ENCODE results near the gene FFAR2. TPM values are rescaled to one million over a fixed set of nuclear protein-coding genes. Genes with fewer than 3 reads are reported as not detected.
"Not testable (repeated sequence)": the region's sequence is repeated elsewhere in the genome, so short reads cannot be mapped to it uniquely, and the experiment has no call there.

The FFAR2 gene
- total and polyA plus RNA-seq, 2 donors from 2014 or later = 0.22 TPM; not detected in 1

- Histone ChIP-seq H3K9me3 (ENCODE audit: control insufficient read depth in 2 of 3, insufficient read depth in 1 of 3, low read length in 3 of 3) (no peaks in the 10 kb centered on the region), H3K27ac (ENCODE audit: low read depth in 2 of 2, low read length in 2 of 2) (no peak overlapping the region), H3K9ac (ENCODE audit: low read length in 3 of 3) (no peak overlapping the region), H3K36me3 (ENCODE audit: control insufficient read depth in 2 of 3, insufficient read depth in 3 of 3, low read length in 3 of 3) (no peaks in the 10 kb centered on the region), H3K4me1 (ENCODE audit: control insufficient read depth in 2 of 3, insufficient read depth in 2 of 3, low read depth in 1 of 3, low read length in 3 of 3) (no peaks in the 10 kb centered on the region), H3K4me3 (ENCODE audit: low read length in 3 of 3) (no peak overlapping the region), H3K27me3 (ENCODE audit: control insufficient read depth, insufficient read depth, low read length) (no peaks in the 10 kb centered on the region)
- TF ChIP-seq CTCF (IDR thresholded peaks at IDR 0.05; ENCODE audit: borderline replicate concordance, extremely low read depth, insufficient read depth) = no peak
- DNase-seq (no peak), FAIRE-seq (no peak)
- intact Hi-C loops (cut with DNase I) = no loop called here
Observed at GRCh38 chr19:35399948-35400772, 47.9 kb upstream of the FFAR2 start.

- Histone ChIP-seq H3K4me3 (ENCODE audit: low read length in 3 of 3) (no peak overlapping the region), H3K9me3 (ENCODE audit: control insufficient read depth in 2 of 3, insufficient read depth in 1 of 3, low read length in 3 of 3) (no peaks in the 10 kb centered on the region), H3K27me3 (ENCODE audit: control insufficient read depth, insufficient read depth, low read length) (no peaks in the 10 kb centered on the region), H3K4me1 (ENCODE audit: control insufficient read depth in 2 of 3, insufficient read depth in 2 of 3, low read depth in 1 of 3, low read length in 3 of 3) (no peaks in the 10 kb centered on the region), H3K36me3 (ENCODE audit: control insufficient read depth in 2 of 3, insufficient read depth in 3 of 3, low read length in 3 of 3) (no peaks in the 10 kb centered on the region), H3K9ac (ENCODE audit: low read length in 3 of 3) (no peak overlapping the region), H3K27ac (ENCODE audit: low read depth in 2 of 2, low read length in 2 of 2) (no peak overlapping the region)
- TF ChIP-seq CTCF (IDR thresholded peaks at IDR 0.05; ENCODE audit: borderline replicate concordance, extremely low read depth, insufficient read depth) = no peak
- FAIRE-seq (no peak), DNase-seq (no peak)
- intact Hi-C loops (cut with DNase I) = no loop called here
Observed at GRCh38 chr19:35400773-35401100, 47.3 kb upstream of the FFAR2 start.

- H3K4me3 ChIP-seq (ENCODE audit: low read length in 3 of 3); intact Hi-C loops (cut with DNase I); H3K27me3 ChIP-seq (ENCODE audit: control insufficient read depth, insufficient read depth, low read length); H3K36me3 ChIP-seq (ENCODE audit: control insufficient read depth in 2 of 3, insufficient read depth in 3 of 3, low read length in 3 of 3); H3K9ac ChIP-seq (ENCODE audit: low read length in 3 of 3); H3K9me3 ChIP-seq (ENCODE audit: control insufficient read depth in 2 of 3, insufficient read depth in 1 of 3, low read length in 3 of 3); H3K4me1 ChIP-seq (ENCODE audit: control insufficient read depth in 2 of 3, insufficient read depth in 2 of 3, low read depth in 1 of 3, low read length in 3 of 3); DNase-seq; H3K27ac ChIP-seq (ENCODE audit: low read depth in 2 of 2, low read length in 2 of 2); FAIRE-seq: not testable (repeated sequence)
Observed at GRCh38 chr19:35401416-35401815, 46.6 kb upstream of the FFAR2 start.

- Histone ChIP-seq H3K27me3 (ENCODE audit: control insufficient read depth, insufficient read depth, low read length) (no peaks in the 10 kb centered on the region), H3K4me3 (ENCODE audit: low read length in 3 of 3) (no peak overlapping the region), H3K9ac (ENCODE audit: low read length in 3 of 3) (no peak overlapping the region), H3K9me3 (ENCODE audit: control insufficient read depth in 2 of 3, insufficient read depth in 1 of 3, low read length in 3 of 3) (no peaks in the 10 kb centered on the region), H3K36me3 (ENCODE audit: control insufficient read depth in 2 of 3, insufficient read depth in 3 of 3, low read length in 3 of 3) (no peaks in the 10 kb centered on the region), H3K4me1 (ENCODE audit: control insufficient read depth in 2 of 3, insufficient read depth in 2 of 3, low read depth in 1 of 3, low read length in 3 of 3) (no peaks in the 10 kb centered on the region), H3K27ac (ENCODE audit: low read depth in 2 of 2, low read length in 2 of 2) (no peak overlapping the region)
- DNase-seq (no peak), FAIRE-seq (no peak)
- TF ChIP-seq CTCF (IDR thresholded peaks at IDR 0.05; ENCODE audit: borderline replicate concordance, extremely low read depth, insufficient read depth) = no peak
- intact Hi-C loops (cut with DNase I) = no loop called here
Observed at GRCh38 chr19:35403116-35403760, 44.8 kb upstream of the FFAR2 start.
